SK-N-SH treated with all-trans-retinoic acid at 6 μM for 48 hours (cell line): ENCODE results near the gene GARNL3.

Experiments used
- ARNTL ChIP-seq: fragments of 450-650 bp; formaldehyde crosslinking; IDR thresholded peaks from 2 replicates; pipeline ENCODE4 v1.5.0; 2020; ENCODE audit warnings: low read depth, mild to moderate bottlenecking, moderate library complexity, borderline replicate concordance
- CSDC2 ChIP-seq: fragments of 250-450 bp; sonication (Bioruptor Pico); IDR thresholded peaks from 2 replicates; pipeline ENCODE4 v1.5.0; 2020; ENCODE audit warnings: mild to moderate bottlenecking, moderate library complexity
- PATZ1 ChIP-seq: fragments of 250-450 bp; sonication (Bioruptor Pico); IDR thresholded peaks from 2 replicates; pipeline ENCODE4 v1.8.0; 2020; ENCODE audit warnings: mild to moderate bottlenecking, moderate library complexity, borderline replicate concordance
- RARB ChIP-seq: fragments of 250-450 bp; sonication (Bioruptor Pico); IDR thresholded peaks from 2 replicates; pipeline ENCODE4 v1.8.0; 2021; ENCODE audit warnings: mild to moderate bottlenecking, moderate library complexity
- TCF4 ChIP-seq: fragments of 250-450 bp; sonication (Bioruptor Pico); IDR thresholded peaks from 2 replicates; pipeline ENCODE4 v1.8.0; 2021; ENCODE audit warnings: mild to moderate bottlenecking, moderate library complexity, borderline replicate concordance
- TOX ChIP-seq: fragments of 250-450 bp; sonication (Bioruptor Pico); IDR thresholded peaks from 2 replicates; pipeline ENCODE4 v1.8.0; 2021; ENCODE audit warnings: mild to moderate bottlenecking, moderate library complexity, borderline replicate concordance
- ZFP3 ChIP-seq: fragments of 250-450 bp; sonication (Bioruptor Pico); IDR thresholded peaks from 2 replicates; pipeline ENCODE4 v1.5.0; 2020; ENCODE audit warnings: mild to moderate bottlenecking, moderate library complexity
- ZNF565 ChIP-seq: fragments of 450-650 bp; formaldehyde crosslinking; conservative IDR thresholded peaks from 2 replicates; pipeline ENCODE4 v1.5.0; 2020; ENCODE audit warnings: low read depth, mild to moderate bottlenecking, moderate library complexity
- TF ChIP-seq, protein P1 (sequence below): fragments of 250-450 bp; sonication (Bioruptor Pico); IDR thresholded peaks from 2 replicates; pipeline ENCODE4 v1.5.1; 2020; ENCODE audit warnings: low read depth, mild to moderate bottlenecking, moderate library complexity

GRCh38 chr9:127392976-127393375 lies 128.4 kb downstream of the GARNL3 start:
- TF ChIP-seq CSDC2 (no peak), RARB (CRISPR knock-in tag) (no peak), TOX (CRISPR knock-in tag) (no peak), ZNF565 (CRISPR knock-in tag) (no peak), TCF4 (CRISPR knock-in tag) (no peak), PATZ1 (no peak), ARNTL (CRISPR knock-in tag) (no peak), ZFP3 (CRISPR knock-in tag) (no peak)
- TF ChIP-seq, protein P1, sequence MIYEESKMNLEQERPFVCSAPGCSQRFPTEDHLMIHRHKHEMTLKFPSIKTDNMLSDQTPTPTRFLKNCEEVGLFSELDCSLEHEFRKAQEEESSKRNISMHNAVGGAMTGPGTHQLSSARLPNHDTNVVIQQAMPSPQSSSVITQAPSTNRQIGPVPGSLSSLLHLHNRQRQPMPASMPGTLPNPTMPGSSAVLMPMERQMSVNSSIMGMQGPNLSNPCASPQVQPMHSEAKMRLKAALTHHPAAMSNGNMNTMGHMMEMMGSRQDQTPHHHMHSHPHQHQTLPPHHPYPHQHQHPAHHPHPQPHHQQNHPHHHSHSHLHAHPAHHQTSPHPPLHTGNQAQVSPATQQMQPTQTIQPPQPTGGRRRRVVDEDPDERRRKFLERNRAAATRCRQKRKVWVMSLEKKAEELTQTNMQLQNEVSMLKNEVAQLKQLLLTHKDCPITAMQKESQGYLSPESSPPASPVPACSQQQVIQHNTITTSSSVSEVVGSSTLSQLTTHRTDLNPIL (CRISPR knock-in tag), result no peak
